ENCODE data around the gene FDX1. TPM values are rescaled to one million over a fixed set of nuclear protein-coding genes. Genes with fewer than 3 reads are reported as not detected.

Gene FDX1
- total RNA-seq, 1 experiment from 2014 or later = 9.9 TPM

- CTCF ChIA-PET = no interaction called here
- Mint-ChIP-seq H3K27ac (no peak overlapping the region), H3K4me1 (peaks cover 7% of the 10 kb centered on the region), H3K27me3 (ENCODE audit: low read depth) (no peaks in the 10 kb centered on the region), H3K36me3 (no peaks in the 10 kb centered on the region), H3K4me3 (no peak overlapping the region), H3K9me3 (peaks cover 7% of the 10 kb centered on the region)
- POLR2A ChIA-PET = no interaction called here
- ATAC-seq = no peak
- no peak for TF ChIP-seq NR2C2 (CRISPR knock-in tag; IDR thresholded peaks at IDR 0.05)
- TF ChIP-seq FOXP1 (CRISPR knock-in tag; IDR thresholded peaks at IDR 0.05; ENCODE audit: borderline replicate concordance) = no peak
- TF ChIP-seq, protein P1, sequence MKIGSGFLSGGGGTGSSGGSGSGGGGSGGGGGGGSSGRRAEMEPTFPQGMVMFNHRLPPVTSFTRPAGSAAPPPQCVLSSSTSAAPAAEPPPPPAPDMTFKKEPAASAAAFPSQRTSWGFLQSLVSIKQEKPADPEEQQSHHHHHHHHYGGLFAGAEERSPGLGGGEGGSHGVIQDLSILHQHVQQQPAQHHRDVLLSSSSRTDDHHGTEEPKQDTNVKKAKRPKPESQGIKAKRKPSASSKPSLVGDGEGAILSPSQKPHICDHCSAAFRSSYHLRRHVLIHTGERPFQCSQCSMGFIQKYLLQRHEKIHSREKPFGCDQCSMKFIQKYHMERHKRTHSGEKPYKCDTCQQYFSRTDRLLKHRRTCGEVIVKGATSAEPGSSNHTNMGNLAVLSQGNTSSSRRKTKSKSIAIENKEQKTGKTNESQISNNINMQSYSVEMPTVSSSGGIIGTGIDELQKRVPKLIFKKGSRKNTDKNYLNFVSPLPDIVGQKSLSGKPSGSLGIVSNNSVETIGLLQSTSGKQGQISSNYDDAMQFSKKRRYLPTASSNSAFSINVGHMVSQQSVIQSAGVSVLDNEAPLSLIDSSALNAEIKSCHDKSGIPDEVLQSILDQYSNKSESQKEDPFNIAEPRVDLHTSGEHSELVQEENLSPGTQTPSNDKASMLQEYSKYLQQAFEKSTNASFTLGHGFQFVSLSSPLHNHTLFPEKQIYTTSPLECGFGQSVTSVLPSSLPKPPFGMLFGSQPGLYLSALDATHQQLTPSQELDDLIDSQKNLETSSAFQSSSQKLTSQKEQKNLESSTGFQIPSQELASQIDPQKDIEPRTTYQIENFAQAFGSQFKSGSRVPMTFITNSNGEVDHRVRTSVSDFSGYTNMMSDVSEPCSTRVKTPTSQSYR (CRISPR knock-in tag; IDR thresholded peaks at IDR 0.05) = no peak
- TF ChIP-seq, protein P2, sequence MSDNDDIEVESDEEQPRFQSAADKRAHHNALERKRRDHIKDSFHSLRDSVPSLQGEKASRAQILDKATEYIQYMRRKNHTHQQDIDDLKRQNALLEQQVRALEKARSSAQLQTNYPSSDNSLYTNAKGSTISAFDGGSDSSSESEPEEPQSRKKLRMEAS (CRISPR knock-in tag; IDR thresholded peaks at IDR 0.05) = no peak
- TF ChIP-seq MLX (CRISPR knock-in tag; IDR thresholded peaks at IDR 0.05) = no peak
- no peak for TF ChIP-seq NFE2L1 (CRISPR knock-in tag; IDR thresholded peaks at IDR 0.05)
- TF ChIP-seq, protein P3, sequence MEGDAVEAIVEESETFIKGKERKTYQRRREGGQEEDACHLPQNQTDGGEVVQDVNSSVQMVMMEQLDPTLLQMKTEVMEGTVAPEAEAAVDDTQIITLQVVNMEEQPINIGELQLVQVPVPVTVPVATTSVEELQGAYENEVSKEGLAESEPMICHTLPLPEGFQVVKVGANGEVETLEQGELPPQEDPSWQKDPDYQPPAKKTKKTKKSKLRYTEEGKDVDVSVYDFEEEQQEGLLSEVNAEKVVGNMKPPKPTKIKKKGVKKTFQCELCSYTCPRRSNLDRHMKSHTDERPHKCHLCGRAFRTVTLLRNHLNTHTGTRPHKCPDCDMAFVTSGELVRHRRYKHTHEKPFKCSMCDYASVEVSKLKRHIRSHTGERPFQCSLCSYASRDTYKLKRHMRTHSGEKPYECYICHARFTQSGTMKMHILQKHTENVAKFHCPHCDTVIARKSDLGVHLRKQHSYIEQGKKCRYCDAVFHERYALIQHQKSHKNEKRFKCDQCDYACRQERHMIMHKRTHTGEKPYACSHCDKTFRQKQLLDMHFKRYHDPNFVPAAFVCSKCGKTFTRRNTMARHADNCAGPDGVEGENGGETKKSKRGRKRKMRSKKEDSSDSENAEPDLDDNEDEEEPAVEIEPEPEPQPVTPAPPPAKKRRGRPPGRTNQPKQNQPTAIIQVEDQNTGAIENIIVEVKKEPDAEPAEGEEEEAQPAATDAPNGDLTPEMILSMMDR (IDR thresholded peaks at IDR 0.05) = no peak
- TF ChIP-seq JAZF1 (CRISPR knock-in tag; IDR thresholded peaks at IDR 0.05) = no peak
- no peak for TF ChIP-seq GRHL2 (CRISPR knock-in tag; IDR thresholded peaks at IDR 0.05; ENCODE audit: insufficient replicate concordance, severe bottlenecking)
- no peak for TF ChIP-seq RELA (CRISPR knock-in tag; IDR thresholded peaks at IDR 0.05; ENCODE audit: borderline replicate concordance)
- TF ChIP-seq ZNF423 (CRISPR knock-in tag; IDR thresholded peaks at IDR 0.05) = no peak
- no peak for DNase-seq (ENCODE audit: low spot score)
These were observed 51.8 kb downstream of the FDX1 start for GRCh38 chr11:110481523-110481922.

GRCh38 chr11:110486156-110486555 lies 56.4 kb downstream of the FDX1 start:
- Mint-ChIP-seq H3K27me3 (ENCODE audit: low read depth) (no peaks in the 10 kb centered on the region), H3K4me1 (peaks cover 9% of the 10 kb centered on the region), H3K4me3 (no peak overlapping the region), H3K27ac (no peak overlapping the region), H3K9me3 (peaks cover 11% of the 10 kb centered on the region), H3K36me3 (no peaks in the 10 kb centered on the region)
- ChIA-PET CTCF (interaction anchor here (1.0 to 1.3 kb wide), 3 partner anchors 8 to 97 kb away, joined by 3 to 6 read pairs (median 4); no protein-coding TSS in a partner anchor), POLR2A (no interaction called here)
- DNase-seq (ENCODE audit: low spot score) = no peak
- ATAC-seq = no peak
- TF ChIP-seq, protein P3 (IDR thresholded peaks at IDR 0.05) = no peak
- no peak for TF ChIP-seq FOXP4 (CRISPR knock-in tag; IDR thresholded peaks at IDR 0.05)
- no peak for TF ChIP-seq RELA (CRISPR knock-in tag; IDR thresholded peaks at IDR 0.05; ENCODE audit: borderline replicate concordance)
- no peak for TF ChIP-seq GTF2I (CRISPR knock-in tag; conservative IDR thresholded peaks at IDR 0.05)
- no peak for TF ChIP-seq ZNF671 (CRISPR knock-in tag; IDR thresholded peaks at IDR 0.05)
- no peak for TF ChIP-seq ATF1 (CRISPR knock-in tag; IDR thresholded peaks at IDR 0.05)
- TF ChIP-seq ZNF317 (CRISPR knock-in tag; IDR thresholded peaks at IDR 0.05; ENCODE audit: borderline replicate concordance, low read depth) = no peak
- no peak for TF ChIP-seq HMGXB4 (CRISPR knock-in tag; IDR thresholded peaks at IDR 0.05)
- no peak for TF ChIP-seq STAT6 (CRISPR knock-in tag; conservative IDR thresholded peaks at IDR 0.05; ENCODE audit: low read depth)
- TF ChIP-seq, protein P2 (CRISPR knock-in tag; IDR thresholded peaks at IDR 0.05) = no peak
- no peak for TF ChIP-seq HMGA2 (CRISPR knock-in tag; IDR thresholded peaks at IDR 0.05)
- TF ChIP-seq KAT7 (CRISPR knock-in tag; IDR thresholded peaks at IDR 0.05; ENCODE audit: borderline replicate concordance) = no peak
- TF ChIP-seq NFE2L1 (CRISPR knock-in tag; IDR thresholded peaks at IDR 0.05) = no peak

All from WTC11 (cell line).